ENCODE results near the gene WDR75.

- TF ChIP-seq, protein P1, sequence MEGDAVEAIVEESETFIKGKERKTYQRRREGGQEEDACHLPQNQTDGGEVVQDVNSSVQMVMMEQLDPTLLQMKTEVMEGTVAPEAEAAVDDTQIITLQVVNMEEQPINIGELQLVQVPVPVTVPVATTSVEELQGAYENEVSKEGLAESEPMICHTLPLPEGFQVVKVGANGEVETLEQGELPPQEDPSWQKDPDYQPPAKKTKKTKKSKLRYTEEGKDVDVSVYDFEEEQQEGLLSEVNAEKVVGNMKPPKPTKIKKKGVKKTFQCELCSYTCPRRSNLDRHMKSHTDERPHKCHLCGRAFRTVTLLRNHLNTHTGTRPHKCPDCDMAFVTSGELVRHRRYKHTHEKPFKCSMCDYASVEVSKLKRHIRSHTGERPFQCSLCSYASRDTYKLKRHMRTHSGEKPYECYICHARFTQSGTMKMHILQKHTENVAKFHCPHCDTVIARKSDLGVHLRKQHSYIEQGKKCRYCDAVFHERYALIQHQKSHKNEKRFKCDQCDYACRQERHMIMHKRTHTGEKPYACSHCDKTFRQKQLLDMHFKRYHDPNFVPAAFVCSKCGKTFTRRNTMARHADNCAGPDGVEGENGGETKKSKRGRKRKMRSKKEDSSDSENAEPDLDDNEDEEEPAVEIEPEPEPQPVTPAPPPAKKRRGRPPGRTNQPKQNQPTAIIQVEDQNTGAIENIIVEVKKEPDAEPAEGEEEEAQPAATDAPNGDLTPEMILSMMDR (IDR thresholded peaks at IDR 0.05) = no peak
- TF ChIP-seq POLR2A (IDR thresholded peaks at IDR 0.05) = no peak
These were observed 24.2 kb downstream of the WDR75 start for GRCh38 chr2:189465478-189465877.

All from adrenal gland (tissue), 5 donors.